HG02885 (cell line): ENCODE measurements around the gene ATG2B.

Source experiments
- ATAC-seq: cut with Tn5 transposase; IDR thresholded peaks from one replicate; pipeline ENCODE4 v1.9.1; 2021; ENCODE audit warnings: mild to moderate bottlenecking; ENCODE audit not compliant: unreplicated experiment, poor library complexity

ATG2B gene

DNA sequence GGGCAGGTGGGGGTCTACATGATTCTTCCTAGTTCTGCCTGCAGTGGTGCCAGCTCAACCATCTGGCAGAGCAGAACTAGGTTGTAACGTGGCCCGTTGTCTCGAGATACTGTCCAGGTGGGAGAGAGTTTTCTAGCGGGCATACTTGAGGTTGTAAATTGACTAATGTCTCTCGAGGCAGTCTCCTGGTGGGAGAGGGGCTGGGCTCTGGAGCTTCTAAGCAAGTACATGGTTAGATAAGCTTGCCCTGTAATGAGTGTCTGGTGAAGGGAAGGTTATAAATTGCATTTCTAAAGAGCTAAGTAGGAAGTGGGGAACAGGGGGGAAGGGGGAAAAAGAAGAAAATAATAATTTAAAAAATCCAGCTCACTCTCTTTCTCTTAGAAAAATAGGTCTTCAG, 89.0 kb downstream of the ATG2B start:
- no peak for ATAC-seq

GRCh38 chr14:96273629-96274028, 89.5 kb downstream of the ATG2B start:
- ATAC-seq, result no peak

DNA sequence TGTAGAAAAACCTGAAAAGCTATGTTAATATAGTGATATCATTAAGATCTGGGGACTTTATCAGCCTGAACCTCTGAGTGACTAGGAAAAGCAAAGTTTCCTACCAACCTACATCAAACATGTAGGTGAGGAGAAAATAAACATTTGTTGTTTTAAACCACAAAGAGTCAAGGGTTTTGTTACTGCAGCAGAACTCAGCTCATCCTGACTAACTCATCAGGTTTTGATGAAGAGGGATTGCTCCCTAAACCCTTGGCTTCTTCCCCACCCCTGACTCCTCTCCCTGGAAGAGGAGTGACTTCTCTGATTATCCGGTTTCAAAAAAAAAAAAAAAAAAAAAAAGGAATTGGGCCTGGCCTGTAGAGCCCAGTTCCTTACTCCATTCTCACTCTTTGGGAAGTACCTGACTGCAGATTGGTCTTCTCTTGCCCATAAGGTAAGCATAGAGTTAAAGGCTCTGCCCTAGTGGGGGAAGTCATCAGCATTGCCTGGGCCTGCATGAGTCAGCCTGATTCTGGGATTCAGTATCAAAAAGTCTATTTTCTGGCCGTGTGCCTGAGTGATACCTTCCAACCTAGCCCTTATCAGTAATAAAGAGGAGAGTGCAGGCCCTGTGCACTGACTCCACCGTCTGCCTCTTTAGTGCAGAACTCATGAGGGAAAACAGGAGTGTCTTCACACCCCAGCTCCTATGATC, 90.2 kb downstream of the ATG2B start:
- ATAC-seq, result no peak

DNA sequence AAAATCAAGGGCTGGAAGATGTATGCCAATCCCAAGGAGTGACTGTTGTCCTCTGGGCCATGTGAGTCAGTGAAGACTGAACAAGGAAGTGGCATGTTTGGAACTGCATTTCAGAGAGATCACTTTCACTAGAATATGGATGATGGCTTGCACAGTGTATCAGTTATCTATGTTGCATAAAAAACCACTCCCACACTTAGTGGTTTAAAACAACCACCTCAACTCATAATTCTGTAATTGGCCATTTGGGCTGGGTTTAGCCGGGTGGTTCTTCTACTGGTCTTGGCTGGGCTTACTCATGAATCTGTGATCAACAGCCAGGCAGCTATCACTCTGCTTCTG, 91.7 kb downstream of the ATG2B start:
- no peak for ATAC-seq

DNA sequence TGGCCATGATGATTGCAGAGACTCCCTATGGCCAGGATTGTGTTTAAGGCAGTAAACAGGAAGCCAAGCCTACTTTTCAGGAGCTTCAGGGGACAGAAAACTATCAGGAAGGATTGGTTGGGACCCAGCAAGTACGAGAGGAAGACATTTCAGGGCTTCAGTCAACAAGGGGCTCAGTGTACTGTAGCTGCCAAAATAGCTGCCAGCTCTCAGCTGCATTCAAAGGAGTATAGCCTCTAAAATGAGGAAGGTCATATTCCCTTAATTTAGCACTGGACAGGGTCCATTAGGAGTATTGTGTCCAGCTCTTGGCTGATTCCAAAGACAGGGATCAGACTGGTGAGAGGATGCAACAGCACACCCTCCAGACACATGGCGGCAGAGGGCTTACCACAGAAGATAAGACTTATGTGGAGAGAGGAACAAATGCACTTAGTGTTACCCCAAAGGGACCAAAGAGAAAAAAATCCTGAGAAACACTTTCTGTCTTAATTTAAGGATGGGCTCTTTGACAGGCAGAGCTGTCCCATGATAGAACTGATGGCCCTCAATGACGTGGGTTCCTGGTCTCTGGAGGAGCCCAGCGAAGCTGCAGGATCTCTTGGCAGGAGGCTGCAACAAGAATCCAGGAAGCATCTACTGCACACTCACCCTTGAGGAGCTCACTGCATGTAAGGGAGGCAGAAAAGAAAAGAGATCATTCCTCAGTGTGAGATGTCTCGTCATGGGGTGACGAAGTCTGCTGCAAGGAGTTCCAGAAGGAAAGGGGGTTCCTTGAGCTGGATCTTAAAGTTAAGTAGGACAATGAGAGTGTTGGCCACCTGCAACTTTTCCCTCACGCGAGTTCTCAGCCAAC, 92.3 kb downstream of the ATG2B start:
- no peak for ATAC-seq

DNA sequence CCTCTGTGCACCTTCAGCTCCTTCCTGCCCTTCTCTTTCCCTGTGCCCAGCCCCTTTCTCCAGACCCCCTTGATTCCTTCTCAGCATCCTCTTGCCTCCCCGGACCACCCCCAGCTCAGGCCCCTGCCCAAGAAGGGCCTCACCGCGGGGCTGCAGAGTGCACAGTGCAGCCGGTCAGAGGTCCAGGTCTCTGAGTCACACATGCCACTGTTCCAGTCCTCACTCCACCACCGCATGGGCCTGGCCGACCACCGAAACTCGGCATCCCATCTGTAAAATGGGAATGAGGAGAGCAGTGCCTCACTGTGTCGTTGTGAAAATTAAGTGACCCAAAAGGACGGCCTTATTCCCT, 93.8 kb downstream of the ATG2B start:
- ATAC-seq, result no peak

- no peak for ATAC-seq
Observed at GRCh38 chr14:96268431-96269358, 94.4 kb downstream of the ATG2B start.

GRCh38 chr14:96267916-96268315, 95.2 kb downstream of the ATG2B start:
- no peak for ATAC-seq

- ATAC-seq, result no peak
Observed at GRCh38 chr14:96267336-96267735, 95.8 kb downstream of the ATG2B start.

DNA sequence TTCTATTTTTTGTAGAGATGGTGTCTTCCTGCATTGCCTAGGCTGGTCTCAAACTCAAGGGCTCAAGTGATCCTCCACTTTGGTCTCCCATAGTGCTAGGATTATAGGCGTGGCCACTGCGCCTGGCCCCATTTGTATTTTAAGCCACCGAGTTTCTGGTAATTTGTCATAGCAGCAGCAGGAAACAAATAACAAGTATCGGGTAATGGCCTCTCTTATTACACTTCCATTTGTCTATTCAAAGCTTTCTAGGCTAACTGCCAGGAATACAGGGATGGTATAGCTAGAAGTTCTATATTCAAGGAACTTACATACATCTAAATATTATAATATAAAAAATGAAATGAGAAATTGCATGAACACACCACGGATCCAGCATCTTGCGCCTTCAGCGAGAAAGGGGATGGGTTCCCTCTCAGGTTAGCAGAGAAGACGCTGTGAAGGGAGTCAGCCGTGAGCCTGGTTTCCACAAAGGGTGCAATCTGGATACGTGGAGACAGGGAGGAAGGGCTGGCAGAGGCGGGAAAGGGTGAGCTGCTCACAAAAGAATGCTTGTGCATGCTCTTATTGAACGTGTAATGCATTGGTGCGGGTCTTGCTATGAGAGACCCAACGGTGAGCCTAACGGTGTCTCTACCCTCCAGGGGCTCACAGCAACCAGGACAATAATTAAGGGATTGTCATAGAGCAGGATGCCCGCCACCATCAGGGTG, 97.6 kb downstream of the ATG2B start:
- ATAC-seq, result no peak

- ATAC-seq, result no peak
Observed at GRCh38 chr14:96264853-96265252, 98.3 kb downstream of the ATG2B start.

DNA sequence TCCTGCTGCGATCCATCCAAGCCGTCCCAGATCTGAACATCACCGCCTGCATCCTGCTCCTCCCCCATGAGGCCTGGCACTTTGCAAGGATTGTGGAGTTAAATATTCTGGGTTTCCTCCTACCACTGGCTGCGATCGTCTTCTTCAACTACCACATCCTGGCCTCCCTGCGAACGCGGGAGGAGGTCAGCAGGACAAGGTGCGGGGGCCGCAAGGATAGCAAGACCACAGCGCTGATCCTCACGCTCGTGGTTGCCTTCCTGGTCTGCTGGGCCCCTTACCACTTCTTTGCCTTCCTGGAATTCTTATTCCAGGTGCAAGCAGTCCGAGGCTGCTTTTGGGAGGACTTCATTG, 99.0 kb downstream of the ATG2B start:
- ATAC-seq, result no peak

DNA sequence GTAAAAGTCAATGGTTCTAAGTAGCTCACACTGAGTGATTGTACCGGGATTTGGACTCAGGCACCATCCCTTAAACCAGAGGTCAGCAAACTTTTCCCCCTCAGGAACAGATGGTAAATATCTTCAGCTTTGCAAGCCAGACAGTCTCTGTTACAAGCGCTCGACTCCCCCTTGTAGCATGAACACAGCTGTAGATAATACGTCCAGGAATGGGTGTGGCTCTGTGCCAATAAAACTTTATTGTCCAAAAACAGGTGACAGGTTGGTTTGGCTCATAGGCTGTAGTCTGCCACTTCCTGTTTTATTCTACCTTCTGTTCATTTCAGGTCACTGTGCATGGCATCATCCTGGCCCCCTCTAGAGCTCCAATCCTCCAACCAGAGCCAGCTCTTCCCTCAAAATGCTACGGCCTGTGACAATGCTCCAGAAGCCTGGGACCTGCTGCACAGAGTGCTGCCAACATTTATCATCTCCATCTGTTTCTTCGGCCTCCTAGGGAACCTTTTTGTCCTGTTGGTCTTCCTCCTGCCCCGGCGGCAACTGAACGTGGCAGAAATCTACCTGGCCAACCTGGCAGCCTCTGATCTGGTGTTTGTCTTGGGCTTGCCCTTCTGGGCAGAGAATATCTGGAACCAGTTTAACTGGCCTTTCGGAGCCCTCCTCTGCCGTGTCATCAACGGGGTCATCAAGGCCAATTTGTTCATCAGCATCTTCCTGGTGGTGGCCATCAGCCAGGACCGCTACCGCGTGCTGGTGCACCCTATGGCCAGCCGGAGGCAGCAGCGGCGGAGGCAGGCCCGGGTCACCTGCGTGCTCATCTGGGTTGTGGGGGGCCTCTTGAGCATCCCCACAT, 99.6 kb downstream of the ATG2B start:
- ATAC-seq, result no peak

GRCh38 chr14:96261772-96262655, 101.1 kb downstream of the ATG2B start:
- no peak for ATAC-seq

GRCh38 chr14:96261053-96261452, 102.1 kb downstream of the ATG2B start:
- ATAC-seq, result no peak

DNA sequence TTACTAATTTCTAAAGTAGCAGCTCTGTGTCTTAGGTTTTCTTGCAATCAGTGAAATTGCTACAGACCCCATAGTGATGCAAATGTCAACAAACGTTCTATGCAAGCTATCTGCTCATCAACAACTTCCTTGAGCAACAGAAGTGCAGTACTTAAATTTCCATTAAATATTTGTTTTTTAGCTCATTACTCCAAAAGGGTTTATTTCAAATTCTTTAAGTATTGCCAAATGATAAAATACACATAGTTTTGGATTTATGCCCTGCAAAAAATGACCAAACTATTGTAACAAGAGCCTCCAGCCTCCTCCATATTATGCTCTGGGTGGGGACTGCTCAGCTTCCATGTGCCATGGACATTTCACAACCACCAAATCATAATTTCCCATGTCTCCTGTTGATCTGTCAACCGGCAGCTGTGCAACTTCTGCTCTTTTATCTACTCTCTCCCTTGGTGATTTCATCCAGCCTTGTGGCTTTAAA, 102.8 kb downstream of the ATG2B start:
- ATAC-seq, result no peak

GRCh38 chr14:96257900-96258299, 105.2 kb downstream of the ATG2B start:
- ATAC-seq, result no peak

GRCh38 chr14:96257056-96257455, 106.1 kb downstream of the ATG2B start:
- ATAC-seq, result no peak
